HG03196 (cell line): ENCODE measurements around the gene PRR13.
"Not testable (repeated sequence)": the region's sequence is repeated elsewhere in the genome, so short reads cannot be mapped to it uniquely, and the experiment has no call there.

Experiments
- ATAC-seq: cut with Tn5 transposase; IDR thresholded peaks from one replicate; pipeline ENCODE4 v1.9.1; 2021; ENCODE audit not compliant: unreplicated experiment

Gene PRR13, protein sequence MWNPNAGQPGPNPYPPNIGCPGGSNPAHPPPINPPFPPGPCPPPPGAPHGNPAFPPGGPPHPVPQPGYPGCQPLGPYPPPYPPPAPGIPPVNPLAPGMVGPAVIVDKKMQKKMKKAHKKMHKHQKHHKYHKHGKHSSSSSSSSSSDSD

DNA sequence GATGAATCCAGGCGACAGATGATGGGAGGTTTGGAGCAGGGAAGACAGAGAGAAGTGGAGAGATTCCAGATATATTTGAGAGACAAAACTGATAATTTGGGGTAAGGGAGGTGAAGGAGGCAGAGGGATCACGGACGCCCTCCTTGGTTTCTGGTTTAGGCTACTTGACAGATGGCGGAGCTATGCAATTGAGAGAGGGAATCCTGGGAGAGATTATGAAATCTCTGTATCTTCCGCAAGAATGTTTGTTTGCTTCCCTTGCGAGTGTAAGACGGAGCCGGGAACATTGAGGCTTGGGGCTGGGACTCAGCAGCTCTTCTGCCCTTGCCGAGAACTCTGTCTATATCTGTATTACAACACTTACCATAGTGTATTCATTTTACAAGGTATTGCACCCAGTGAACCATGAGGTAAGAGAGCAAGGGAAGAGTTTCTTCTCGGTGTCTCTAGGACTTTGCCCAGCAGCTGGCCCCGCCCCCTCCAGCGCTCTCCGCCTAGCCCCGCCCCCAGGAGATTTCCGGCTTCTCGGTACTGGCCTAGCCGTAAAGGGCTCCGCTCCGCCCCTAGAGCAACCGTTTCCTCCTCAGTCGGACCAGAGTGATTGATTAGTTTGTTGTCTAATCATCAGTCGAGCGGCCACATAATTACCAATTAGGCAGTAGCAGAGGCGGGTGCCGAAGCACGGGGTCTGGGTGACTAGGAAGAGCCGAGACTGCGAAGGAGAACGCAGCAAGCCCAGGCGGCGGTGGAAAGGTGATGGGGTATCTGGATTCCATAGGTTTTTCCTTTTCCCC lies at the start of gene PRR13:
TSS of gene PRR13 (plus strand) at position 695 of the 794 bp plus-strand sequence. CDS start 981 bp downstream, outside the sequence.
- ATAC-seq, result peak; percentile 99

DNA sequence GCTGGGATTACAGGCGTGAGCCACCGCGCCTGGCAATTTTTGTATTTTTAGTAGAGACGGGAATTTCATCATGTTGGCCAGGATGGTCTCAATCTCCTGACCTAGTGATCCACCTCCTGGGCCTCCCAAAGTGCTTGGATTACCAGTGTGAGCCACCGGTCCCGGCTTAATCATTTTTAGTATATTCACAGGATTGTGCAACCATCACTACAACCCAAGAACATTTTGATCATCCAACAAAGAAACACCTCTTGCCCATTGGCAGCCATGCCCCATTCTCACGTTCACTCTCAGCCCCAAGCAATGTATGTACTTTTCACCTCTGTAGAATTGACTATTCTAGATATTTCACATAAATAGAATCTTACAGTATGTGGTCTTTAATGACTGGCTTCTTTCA lies 41.6 kb upstream of the PRR13 start:
- ATAC-seq, result no peak

DNA sequence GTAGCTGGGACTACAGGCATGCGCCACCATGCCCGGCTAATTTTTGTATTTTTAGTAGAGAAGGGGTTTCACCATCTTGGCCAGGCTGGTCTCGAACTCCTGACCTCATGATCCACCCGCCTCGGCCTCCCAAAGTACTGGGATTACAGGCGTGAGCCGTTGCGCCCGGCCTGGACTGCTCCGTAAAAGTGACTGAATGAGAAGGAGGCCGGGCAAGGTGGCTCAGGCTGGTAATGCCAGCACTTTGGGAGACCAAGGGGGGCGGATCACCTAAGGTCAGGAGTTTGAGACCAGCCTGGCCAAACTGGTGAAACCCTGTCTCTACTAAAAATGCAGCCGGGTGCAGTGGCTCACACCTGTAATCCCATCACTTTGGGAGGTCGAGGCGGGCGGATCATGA lies 39.2 kb upstream of the PRR13 start:
- not testable (repeated sequence) for ATAC-seq

DNA sequence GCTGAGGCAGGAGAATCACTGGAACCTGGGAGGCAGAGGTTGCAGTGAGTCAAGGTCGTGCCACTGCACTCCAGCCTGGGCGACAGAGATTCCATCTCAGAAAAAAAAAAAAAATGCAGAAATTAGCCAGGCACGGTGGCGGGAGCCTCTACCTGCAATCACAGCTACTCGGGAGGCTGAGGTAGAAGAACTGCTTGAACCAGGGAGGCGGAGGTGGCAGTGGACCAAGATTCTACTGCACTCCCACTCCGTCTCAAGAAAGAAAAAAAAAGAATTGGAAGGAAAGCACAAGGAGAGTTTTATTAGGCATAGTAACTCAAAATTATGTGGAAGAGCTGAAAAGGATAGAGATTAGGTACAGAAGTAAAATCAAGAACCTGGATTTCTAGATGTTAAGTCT lies 38.7 kb upstream of the PRR13 start:
- ATAC-seq, result no peak

DNA sequence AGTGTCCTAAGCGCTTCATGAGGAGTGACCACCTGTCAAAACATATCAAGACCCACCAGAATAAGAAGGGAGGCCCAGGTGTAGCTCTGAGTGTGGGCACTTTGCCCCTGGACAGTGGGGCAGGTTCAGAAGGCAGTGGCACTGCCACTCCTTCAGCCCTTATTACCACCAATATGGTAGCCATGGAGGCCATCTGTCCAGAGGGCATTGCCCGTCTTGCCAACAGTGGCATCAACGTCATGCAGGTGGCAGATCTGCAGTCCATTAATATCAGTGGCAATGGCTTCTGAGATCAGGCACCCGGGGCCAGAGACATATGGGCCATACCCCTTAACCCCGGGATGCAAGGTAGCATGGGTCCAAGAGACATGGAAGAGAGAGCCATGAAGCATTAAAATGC lies 30.6 kb upstream of the PRR13 start:
- ATAC-seq, result no peak

DNA sequence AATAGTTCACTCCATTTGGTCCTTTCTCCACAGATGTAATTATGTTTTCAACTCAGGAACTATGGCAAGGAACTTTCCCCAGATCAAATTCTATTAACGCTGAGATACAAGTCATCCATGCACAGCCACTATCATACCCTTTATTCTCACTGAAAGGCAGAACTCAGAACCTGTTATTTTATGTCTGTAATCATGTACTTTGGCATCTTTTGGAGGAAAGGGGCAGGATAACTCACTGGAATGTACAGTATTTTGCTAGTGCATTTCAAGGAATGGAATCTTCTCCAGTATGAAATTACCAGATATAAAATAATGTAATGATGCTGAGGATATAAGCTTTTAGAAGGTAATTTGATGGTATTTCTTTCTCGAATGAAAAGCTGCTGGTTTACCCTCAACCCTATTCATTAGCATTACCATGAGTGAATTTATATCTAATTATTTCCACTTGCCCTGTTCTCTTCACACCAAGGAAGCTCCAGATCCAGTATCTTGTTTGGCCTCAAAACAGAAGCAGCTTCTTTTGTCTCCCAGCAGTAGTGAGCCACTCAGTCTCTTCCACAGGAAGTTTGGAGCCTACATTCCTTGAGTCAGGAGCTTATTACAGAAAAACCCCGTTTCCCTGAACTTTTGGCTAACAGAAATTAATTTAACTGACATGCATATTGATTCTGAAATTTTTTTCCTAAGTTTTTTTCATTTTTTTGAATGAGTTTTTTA lies 27.9 kb upstream of the PRR13 start:
- ATAC-seq, result no peak

DNA sequence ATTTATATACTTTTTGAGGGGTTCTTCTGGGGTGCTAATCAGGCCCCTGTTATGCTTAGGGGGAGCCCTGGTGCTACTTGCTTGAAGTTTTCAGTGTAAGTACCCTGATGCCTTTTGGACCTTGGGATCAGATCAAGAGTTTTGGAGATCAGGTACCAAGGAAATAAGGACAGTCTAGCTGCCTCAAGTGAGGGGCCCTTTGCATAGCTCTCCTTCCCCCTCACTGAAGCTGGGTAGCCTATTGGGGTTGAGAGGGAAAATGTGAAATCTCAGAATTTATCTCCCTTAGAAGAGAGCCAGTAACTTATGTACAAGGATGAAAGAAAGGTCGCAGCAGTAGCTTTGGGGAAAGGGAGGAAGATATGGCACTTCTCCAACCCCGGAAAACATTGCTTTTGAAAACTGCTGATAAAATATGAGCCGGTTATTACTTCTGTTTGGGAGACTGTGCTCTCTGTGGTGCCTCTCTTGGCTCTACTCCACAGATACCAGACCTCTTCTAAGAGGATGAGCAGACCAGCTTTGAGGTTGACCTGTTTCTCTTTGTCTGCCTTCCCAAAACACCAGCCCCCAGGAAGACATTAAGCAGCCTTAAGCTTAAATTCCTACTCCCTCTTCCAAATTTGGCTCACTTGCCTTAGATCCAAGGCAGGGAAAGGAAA lies 26.6 kb upstream of the PRR13 start:
- no peak for ATAC-seq

DNA sequence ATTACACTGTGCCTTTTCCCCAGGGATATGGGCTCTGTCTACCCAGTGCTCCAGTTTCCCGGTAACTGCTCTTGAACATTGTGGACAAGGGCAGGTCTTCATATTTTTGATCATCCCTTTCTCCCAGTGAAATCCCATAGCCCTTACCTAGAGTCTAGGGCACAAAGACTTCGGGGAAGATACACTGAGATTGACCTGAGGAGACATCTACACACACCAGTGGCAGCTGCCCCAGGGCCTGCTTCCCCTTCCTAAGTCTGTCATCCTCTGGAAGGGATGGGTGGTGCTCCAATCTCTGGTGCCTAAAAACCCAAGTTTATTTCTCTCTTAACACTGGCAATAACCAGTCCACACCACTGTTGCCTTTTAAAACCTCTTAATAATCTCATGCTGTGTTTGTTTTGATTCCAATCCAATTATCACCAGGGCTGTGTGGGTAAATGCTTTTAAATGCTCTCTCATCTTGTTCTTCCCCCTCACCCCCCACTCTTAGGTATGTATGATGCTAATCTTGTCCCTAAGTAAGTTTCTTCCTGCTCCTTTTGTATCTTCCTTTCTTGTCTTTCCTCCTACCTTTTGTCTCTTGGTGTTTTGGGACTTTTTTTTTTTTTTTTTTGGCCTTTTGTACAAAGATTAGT lies 25.7 kb upstream of the PRR13 start:
- not testable (repeated sequence) for ATAC-seq

DNA sequence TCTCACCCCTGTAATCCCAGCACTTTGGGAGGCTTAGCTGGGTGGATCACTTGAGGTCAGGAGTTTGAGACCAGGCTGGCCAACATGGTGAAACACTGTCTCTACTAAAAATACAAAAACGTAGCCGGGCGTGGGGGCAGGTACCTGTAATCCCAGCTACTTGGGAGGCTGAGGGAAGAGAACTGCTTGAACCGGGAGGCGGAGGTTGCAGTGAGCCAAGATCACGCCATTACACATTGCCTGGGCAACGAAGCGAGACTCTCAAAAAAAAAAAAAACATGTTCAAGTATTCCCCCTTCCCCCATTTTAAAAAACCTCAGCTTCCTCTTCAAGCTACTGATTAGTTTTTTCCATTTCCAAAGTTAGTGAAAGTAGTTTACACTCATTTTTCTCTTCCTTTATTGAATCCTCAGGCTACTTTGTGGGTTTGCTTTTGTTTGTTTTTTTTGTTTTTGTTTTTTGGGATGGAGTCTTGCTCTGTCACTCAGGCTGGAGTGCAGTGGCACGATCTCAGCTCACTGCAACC lies 24.2 kb upstream of the PRR13 start:
- not testable (repeated sequence) for ATAC-seq

DNA sequence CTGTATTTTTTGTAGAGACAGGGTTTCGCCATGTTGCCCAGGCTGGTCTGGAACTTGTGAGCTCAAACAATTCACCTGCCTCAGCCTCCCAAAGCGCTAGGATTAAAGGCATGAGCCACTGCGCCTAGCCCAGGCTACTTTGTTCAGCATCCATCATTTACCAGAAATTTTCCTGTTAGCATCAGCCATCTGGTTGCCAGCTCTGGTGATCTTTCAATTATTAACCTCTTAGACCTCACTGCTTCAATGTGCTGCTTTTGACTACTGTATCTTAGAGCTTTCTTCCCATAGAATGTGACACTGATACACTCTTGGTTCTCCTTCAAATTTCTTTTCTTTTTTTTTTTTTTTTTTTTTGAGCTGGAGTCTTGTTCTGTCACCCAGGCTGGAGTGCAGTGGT lies 23.3 kb upstream of the PRR13 start:
- no peak for ATAC-seq

DNA sequence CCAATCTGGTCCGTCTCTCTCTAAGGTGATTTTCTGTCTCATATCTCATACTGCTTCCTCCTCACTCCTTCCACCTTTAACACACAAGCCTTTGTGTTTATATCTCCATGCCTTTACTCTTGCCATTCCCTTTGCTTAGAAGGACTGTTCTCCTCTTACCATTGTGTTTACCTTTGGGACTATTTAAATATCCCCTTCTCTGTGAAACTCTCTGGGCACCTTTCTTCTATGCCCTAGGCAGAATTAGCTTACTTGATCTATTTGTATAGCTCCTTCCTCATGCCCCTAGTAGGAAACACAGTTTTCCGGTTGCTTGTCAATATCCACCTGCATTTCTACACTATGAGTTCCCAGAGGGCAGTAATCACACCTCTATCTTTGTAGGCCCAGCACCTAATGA lies 21.8 kb upstream of the PRR13 start:
- ATAC-seq, result no peak

DNA sequence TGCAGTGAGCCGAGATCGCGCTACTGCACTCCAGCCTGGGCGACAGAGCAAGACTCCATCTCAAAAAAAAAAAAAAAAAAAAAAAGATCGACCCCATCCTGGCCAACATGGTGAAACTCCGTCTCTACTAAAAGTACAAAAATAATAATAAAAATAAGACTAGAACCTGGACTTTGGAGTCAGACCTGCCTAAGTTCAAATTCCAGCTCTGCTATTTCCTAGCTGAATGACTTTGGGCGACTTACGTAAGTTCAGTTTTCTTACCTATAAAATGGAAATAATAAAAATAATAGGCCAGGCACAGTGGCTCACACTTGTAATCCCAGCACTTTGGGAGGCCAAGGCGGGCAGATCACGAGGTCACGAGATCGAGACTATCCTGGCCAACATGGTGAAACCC lies 19.3 kb upstream of the PRR13 start:
- ATAC-seq, result not testable (repeated sequence)

DNA sequence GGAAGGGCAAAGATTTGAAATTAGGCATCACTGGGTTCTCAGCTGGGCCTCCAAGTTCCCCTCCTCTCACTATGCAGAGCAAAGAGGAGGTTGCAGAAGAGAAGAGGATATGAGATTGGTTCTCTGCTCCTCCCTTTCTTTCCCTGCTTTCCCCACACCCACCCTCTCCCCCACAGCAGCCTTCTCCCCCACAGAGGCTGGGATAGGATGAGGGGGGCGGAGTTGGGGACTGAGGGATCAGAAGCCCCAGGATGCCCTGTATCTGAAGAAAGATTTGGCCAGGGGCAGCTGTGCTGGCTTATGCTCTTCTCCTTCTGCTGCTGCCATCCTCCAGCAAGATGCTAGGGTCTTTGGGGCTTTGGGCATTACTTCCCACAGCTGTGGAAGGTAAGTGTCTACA lies 17.9 kb upstream of the PRR13 start, which contains the start of gene AMHR2:
TSS of gene AMHR2 (plus strand) at position 259 of the 400 bp plus-strand sequence. CDS start at position 339, 80 bp downstream.
- no peak for ATAC-seq

DNA sequence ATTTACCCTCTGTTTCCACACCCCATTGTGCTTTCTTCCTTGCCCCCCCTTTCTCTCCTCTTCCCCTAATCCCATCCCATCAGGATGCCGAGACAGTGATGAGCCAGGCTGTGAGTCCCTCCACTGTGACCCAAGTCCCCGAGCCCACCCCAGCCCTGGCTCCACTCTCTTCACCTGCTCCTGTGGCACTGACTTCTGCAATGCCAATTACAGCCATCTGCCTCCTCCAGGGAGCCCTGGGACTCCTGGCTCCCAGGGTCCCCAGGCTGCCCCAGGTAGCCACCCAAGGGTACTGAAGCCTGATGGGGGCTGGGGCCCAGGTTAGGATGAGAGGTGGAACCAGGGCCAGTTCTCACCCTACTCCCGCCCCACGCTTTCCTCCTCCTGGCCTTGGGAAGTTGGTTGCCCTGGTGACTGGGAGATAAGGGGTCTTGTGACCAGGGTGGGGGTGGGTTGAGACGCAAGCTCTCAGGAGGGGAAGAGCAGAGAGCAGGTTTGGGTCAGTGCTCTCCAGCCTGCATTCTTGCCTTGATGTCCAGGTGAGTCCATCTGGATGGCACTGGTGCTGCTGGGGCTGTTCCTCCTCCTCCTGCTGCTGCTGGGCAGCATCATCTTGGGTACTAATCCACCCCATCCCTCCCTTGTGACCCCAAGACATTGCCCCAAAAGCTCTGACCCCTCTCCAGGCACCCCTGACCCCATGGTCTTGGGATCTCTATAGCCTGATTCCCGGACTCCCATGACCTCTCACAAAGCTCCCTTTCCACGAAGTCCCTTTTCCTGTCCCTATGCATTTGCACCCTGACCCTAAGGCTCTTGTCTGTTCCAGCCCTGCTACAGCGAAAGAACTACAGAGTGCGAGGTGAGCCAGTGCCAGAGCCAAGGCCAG lies 16.7 kb upstream of the PRR13 start:
- no peak for ATAC-seq

DNA sequence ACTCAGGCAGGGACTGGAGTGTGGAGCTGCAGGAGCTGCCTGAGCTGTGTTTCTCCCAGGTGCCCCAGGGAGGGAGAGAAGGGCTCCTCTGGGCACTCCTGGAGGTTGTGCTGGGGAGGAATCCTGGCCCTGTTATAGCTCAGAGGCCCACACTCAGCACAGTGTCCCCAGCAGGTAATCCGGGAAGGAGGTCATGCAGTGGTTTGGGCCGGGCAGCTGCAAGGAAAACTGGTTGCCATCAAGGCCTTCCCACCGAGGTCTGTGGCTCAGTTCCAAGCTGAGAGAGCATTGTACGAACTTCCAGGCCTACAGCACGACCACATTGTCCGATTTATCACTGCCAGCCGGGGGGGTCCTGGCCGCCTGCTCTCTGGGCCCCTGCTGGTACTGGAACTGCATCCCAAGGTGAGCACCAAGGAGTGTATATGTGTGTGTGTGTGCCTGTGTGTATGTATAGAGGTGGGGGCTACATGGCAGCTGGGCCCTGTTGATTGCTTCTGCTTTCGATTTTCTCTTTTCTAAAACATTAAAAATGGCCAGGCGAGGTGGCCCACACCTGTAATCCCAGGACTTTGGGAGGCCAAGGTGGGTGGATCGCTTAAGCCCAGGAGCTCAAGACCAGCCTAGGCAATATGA lies 15.9 kb upstream of the PRR13 start:
- no peak for ATAC-seq

DNA sequence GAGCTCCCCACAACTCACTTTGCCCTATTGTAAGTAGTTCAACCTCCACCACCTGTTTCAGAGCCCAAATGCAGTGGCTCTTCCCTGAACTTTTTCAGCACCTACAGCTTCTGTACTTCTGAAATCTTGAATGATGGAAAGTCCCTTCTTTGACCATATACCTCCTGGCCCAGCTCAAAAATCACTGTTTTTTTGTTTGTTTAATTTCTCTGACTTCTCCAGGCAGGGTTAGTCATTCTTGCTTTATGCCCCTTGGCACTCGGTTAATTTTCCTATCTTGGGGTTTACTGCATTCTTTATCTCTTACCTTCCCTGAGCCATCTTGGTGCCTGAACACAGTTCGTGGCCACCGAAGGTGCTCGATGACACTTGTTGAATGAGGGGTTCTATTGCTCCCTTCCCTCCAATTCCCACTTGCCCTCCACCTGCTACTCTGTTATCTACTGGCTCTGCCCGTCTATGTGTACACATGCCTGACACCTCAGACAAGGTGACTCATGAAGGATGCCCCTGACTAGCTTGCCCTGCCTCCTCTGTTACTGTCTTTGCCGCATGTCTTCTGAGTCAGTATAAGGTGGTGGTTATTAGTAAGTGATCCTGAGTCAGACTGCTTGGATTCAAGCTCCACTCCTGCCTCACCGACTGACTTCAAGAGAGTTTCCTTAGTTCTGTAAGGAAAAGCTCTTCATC lies 13.5 kb upstream of the PRR13 start:
- no peak for ATAC-seq

DNA sequence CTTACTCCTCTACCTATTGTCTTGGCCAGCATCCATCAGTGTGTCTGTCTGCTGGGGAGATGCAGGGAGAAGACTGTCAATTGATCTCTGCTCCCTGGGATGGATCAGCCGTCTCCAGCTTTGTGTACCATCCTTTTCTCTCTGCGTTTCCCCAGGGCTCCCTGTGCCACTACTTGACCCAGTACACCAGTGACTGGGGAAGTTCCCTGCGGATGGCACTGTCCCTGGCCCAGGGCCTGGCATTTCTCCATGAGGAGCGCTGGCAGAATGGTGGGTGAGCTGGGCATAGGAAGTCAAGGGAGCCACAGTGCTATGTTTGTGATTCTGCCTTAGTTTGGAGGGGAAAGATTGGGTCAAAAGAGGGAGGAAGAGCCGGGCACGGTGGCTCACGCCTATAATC lies 12.8 kb upstream of the PRR13 start:
- no peak for ATAC-seq

DNA sequence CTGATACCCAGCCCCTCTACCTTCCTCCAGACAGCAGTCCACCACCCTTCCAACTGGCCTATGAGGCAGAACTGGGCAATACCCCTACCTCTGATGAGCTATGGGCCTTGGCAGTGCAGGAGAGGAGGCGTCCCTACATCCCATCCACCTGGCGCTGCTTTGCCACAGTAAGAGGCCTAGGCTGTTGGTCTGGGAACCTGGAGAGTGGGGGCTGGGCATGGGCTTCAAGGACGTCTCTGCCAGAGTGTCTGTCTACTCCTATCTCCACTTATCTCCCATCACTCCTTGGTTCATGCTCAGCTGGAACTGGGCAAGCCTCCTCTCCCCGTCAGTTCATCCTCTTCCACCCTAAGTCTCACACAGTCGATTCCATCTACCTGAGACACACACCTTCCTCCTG lies 11.4 kb upstream of the PRR13 start:
- no peak for ATAC-seq

DNA sequence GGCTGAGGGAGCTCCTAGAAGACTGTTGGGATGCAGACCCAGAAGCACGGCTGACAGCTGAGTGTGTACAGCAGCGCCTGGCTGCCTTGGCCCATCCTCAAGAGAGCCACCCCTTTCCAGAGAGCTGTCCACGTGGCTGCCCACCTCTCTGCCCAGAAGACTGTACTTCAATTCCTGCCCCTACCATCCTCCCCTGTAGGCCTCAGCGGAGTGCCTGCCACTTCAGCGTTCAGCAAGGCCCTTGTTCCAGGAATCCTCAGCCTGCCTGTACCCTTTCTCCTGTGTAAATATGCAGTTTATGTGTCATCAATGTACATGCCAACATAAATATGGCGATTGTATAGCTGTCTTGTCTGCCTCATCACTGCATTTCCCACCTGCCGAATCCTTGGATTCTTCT lies 10.3 kb upstream of the PRR13 start:
- ATAC-seq, result no peak
